Measurements from ENCODE around the gene RFNG. TPM values are rescaled to one million over a fixed set of nuclear protein-coding genes. Genes with fewer than 3 reads are reported as not detected.

RFNG gene
- polyA plus RNA-seq, 3 donors = 39.4 to 51.2 (median 41.1) TPM

DNA sequence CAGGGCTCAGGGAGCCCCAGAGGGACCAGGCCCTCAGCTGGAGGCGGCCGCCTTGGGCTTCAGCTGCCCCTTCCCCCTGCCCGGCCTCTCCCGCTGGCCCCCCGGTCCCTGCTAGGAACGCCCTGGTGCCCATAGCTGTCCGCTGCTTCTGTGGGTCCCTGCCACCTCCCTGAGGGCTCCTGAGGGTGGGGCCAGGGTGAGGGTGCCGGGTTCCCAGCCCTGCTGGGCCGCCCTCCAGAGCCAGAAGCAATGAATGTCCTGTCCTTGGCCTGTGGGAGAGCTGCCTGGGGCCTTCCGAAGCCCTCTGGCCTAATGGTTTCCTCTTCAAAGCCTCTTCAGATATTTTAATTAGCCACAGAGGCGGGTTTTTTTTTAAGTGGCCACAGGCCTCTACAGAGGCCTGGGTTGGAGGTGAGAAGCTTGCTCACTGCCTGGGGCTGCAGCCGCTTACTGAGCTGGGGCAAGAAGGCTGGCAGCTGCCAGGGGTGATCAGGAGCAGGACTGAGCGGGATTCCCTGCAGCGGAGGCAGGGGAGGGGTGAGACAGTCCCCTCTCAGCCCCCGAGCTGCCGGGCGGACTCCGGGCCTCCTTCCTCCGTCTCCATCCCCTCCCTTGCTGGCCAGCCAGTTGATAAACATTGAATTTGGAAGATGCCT lies 38.8 kb downstream of the RFNG start:
- H3K27ac ChIP-seq (ENCODE audit: low read depth, low read length) = no peak overlapping the region

DNA sequence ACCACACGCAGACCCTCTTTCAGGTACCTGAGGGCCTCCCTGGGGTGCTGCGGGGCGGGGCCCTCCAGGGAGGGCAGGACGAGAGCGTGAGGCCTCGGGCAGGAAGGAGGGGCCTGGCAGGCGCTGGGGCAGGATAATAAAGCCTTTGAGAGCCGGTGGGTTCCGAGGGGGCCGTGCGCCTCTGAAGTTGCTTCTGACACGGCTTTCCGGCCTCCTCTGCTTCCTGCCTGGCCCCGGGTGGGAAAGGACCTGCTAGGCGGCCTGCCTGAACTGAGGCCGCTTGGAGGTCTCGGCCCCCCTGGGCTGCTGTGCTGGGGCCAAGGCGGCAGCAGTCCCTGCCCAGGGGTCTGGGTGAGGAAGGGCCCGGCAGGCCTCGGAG lies 39.4 kb downstream of the RFNG start:
- H3K27ac ChIP-seq (ENCODE audit: low read depth, low read length) = no peak overlapping the region
- 71 to 76% (median 74%) methylated on average over 19 to 20 of the region's 20 CpGs for WGBS, 3 donors

More for the DNA sequence above, 38.8 kb downstream of the RFNG start:
- 82 to 88% (median 85%) methylated on average over 15 to 19 of the region's 19 CpGs for WGBS, 3 donors

DNA sequence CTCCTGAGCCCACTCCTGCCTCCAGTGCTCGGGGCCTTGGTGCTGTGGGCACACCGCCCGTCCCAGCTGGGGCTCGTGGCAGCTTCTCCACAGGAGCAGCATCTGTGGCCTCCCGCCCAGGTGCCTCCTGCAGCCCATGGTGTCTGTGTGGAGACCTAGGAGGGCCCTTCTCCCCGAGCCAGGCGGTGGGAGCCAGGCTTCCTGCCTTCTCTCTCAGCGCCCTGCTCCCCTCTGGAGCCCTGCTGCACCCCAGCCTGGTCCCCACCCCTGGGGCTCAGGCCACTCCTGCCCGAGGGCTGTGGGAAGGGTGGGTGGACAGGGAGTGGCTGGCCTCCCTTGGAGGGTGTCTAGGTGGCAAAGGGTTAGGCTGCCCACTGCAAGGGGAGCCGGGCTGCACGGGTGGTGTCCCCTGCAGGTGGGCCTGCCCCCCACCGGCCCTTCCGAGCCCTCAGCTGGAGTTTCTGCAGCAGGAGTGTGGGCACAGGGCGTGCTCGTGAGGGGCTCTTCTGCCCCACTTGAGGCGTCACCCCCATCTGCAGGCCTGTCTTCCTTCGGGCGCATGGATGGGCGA lies 39.9 kb downstream of the RFNG start:
- H3K27ac ChIP-seq (ENCODE audit: low read depth, low read length) = no peak overlapping the region

DNA sequence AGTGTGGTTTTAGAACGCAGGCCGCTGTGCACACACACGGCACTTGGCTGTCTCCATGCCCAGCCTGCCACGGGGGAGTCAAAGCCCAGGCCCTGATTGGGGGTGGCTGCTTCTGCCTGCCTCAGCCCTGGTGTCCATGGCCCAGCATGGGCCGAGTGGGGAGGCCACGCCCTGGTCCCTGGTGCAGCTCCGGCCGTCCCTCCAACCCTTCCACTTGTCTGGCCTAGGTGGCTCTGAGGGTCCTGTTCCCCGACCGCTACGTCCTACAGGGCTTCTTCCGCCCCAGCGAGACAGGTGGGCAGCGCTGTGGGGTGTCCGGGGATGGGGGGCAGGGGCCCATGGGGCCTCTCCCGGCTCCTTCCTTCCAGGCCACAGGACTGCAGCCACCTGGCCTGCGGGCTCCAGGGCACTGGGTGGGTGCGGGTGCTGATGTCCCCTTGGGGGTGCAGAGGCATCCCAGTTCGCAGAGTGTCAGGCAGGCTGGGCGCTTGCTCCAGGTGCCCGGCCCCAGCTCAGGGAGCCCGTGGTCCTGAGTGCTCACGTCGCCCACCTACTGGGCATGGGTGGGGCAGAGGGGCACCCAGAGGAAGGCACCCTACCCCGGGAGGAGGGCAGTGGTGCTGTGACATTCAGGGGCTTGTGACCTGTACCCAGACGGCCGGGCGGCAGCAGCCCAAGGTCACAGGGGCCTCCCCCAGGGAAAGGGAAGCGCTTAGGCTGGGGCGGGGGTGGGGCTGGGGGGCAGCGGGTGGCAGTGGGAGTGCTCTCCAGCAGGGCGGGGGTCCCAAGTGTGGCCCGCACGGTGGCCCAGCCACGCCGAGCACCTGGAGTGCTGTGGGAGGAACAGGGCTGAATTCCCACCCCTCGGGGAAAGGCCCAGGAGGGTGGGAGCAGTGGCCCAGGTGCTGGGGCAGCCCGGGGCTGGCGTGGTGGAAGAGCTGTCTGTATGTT lies 40.8 kb downstream of the RFNG start:
- 93 to 95% (median 94%) methylated on average over 37 to 39 of the region's 39 CpGs for WGBS, 3 donors

More for the DNA sequence above, 39.9 kb downstream of the RFNG start:
- WGBS, 3 donors = 91 to 94% (median 94%) methylated on average over 13 to 19 of the region's 19 CpGs

DNA sequence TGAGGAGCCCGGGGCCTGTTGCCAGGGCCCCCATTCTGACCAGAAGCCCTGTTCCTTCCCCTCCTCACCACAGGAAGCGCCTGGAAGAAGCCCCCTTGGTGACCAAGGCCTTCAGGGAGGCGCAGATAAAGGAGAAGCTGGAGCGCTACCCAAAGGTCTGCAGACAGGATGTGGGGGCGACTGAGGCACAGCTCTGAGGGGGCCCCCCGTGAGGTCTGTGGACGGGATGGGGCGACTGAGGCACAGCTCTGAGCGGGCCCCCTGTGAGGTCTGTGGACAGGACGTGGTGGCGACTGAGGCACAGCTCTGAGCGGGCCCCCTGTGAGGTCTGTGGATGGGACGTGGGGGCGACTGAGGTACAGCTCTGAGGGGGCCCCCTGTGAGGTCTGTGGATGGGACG lies 42.2 kb downstream of the RFNG start:
- 80 to 89% (median 83%) methylated on average over 15 of the region's 15 CpGs for WGBS, 3 donors
- H3K27ac ChIP-seq (ENCODE audit: low read depth, low read length) = no peak overlapping the region

More for the DNA sequence above, 40.8 kb downstream of the RFNG start:
- H3K27ac ChIP-seq (ENCODE audit: low read depth, low read length) = no peak overlapping the region

DNA sequence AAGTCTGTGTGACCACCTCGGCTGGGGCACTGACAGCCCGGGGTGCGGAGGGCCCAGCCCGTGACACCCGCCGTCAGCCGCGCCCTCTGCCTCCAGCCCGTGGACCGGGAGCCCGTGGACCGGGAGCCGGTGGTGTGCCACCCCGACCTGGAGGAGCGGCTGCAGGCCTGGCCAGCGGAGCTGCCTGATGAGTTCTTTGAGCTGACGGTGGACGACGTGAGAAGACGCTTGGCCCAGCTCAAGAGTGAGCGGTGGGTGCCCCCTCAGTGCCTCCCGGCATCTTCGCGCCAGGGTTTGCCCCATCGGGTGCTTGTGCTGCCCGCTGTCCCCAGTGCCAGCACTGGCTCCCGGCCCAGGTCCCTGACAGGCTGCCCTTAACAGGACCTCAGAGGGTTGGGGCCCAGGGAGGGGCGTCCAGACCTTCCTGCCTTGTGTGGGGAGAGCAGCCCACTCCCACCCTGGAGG lies 42.6 kb downstream of the RFNG start:
- WGBS, 3 donors = 89 to 93% (median 90%) methylated on average over 23 to 28 of the region's 28 CpGs
- H3K27ac ChIP-seq (ENCODE audit: low read depth, low read length) = no peak overlapping the region

DNA sequence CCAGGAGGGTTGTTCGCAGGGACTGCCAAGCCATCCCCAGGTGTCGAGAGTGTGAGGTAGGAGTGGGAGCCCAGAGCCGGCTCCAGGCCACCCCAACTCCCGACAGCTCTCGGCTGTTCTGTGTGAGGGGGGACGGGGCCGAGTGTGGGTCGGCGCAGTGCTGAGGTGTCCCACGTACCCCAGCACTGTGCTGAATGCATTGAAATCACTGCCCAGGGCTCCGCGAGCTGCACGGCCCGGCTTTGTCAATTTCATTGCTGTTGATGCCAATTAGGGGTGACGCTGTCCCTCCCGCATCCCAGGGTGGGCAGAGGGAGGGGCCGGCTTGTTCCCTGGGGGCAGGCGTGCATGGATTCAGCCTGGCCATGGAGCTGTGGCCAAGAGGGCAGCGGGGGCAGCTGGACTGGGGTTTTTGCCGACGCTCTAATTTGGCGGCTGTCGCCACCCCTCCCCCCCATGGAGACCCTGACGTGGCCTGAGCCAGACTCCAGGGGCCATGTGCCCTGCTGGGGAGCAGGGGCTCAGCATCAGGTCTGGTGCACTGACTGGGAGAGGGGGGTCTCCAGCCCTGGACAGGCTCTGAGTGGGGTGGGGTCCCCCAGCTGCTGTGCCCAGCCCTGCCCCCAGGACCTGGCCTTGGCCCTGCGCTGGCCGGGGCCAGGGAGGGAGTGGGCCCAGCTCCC lies 43.2 kb downstream of the RFNG start:
- whole genome bisulfite sequencing, 3 donors = 85 to 91% (median 91%) methylated on average over 23 to 26 of the region's 26 CpGs
- no peak overlapping the region for H3K27ac ChIP-seq (ENCODE audit: low read depth, low read length)

DNA sequence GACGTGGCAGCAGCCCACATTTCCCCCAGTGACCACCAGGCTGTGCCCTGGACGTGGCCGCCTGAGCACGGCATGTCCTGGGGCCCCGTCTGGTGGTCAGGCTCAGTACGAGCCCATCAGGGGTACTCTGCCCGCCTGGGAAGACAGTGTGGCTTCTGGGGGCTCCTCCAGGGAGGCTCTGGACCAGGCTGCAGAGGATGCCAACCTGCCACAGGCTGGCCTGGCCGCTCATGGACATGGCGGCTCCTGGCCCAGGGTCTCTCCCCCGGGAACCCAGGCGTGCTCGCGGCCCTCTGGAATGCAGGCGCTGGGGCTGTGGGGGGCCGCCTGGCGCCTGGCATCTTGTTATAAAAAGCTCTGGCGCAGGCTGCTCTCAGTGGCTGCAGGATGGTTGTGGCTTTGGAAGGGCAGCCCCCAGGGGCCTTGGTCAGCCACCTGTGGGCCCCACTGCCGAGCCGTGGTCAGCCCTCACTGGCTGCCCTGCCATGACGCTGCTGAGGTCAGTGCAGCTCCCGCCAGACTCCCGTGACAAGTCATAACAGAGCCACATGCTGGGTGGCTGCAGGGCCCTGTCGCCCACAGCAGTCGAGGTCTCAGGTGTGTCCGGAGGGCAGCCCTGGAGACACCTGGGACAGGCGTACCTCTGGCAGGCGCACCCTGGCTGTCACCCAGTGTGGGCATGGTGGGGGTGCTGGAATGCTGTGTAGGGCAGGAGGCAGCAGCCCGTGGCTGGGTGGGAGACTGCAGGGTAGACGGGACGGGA lies 43.9 kb downstream of the RFNG start:
- WGBS, 3 donors = 86 to 90% (median 90%) methylated on average over 28 to 30 of the region's 30 CpGs
- no peak overlapping the region for H3K27ac ChIP-seq (ENCODE audit: low read depth, low read length)

DNA sequence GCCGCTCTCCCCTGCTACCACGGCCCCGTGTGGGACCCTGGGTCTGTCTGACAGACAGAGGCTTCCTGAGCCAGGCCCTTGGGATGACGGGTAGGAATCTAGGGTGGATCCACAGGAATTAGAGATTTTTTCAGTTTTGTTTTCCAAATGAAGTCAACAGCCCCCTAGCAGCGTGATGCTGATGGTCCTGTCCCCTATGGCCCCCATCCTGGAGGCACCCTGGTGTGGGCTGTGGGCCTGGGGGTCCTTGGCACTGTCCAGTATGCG lies 44.5 kb downstream of the RFNG start:
- WGBS, 3 donors = 83 to 91% (median 86%) methylated on average over 6 of the region's 6 CpGs
- no peak overlapping the region for H3K27ac ChIP-seq (ENCODE audit: low read depth, low read length)

DNA sequence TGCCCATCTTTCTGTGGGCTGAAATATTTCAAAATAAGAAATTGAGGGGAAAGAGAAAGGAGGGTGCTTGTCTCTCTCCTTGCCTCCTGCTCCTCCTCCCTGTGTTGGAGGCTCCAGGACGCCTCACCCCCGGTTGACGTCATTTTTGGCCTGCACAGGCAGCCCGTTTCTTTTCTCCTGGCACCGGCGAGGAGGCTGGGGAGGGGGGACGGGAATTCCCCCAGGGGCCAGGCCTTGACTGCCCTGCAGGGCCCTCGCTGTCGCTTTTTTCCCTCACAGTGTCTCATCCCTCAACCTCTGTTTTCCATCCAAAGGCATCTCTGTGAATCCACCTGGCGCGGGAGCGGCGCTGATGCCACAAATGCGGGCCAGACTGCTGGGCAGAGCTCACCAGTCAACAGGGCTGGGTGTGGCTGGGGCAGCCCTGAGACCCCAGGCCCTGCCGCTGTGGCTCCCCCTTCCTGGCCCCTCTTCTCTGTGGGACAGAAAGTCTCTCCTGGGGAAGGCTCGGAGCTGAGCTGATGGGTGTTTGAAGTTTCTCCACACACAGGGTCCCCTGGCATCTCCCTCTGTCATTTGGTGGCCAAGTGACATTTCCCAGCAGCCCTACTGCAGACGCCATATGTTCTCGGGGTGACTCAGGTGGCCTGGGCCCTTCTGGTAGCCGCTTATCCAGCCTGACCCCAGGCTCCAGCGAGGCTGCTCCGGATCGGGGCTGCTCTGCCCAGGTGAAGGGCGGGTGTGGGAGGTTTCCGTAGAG lies 45.0 kb downstream of the RFNG start:
- WGBS, 3 donors = 78 to 85% (median 81%) methylated on average over 22 to 24 of the region's 24 CpGs
- H3K27ac ChIP-seq (ENCODE audit: low read depth, low read length) = no peak overlapping the region

DNA sequence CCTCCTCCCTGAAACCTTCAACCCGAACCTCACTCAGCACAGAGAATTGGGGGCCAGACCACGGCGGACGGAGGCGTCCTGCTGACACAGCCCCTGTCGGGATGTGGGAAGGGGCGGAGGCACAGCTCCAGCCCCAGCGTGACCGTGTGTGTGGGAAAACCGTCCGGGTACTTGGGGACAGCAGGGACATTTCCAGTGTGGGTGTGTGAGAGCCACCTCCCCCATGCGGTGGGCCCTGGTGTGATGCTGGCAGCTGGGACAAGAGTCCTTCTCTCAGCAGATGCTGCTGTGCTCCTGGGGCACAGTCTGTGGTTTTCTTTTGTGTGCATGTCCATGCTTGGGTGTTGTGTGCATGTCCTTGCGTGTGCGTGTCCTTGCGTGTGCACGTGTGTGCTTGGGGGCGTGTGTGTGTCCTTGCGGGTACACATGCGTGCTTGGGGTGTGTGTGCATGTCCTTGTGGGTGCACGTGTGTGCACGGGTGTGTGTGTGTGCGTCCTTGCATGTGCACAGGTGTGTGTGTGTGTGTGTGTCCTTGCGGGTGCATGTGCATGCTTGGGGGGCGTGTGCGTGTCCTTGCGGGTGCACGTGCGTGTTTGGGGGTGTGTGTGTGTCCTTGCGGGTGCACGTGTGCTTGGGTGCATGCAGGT lies 45.8 kb downstream of the RFNG start:
- no peak overlapping the region for H3K27ac ChIP-seq (ENCODE audit: low read depth, low read length)
- WGBS, 3 donors = 82 to 91% (median 88%) methylated on average over 26 to 30 of the region's 30 CpGs

DNA sequence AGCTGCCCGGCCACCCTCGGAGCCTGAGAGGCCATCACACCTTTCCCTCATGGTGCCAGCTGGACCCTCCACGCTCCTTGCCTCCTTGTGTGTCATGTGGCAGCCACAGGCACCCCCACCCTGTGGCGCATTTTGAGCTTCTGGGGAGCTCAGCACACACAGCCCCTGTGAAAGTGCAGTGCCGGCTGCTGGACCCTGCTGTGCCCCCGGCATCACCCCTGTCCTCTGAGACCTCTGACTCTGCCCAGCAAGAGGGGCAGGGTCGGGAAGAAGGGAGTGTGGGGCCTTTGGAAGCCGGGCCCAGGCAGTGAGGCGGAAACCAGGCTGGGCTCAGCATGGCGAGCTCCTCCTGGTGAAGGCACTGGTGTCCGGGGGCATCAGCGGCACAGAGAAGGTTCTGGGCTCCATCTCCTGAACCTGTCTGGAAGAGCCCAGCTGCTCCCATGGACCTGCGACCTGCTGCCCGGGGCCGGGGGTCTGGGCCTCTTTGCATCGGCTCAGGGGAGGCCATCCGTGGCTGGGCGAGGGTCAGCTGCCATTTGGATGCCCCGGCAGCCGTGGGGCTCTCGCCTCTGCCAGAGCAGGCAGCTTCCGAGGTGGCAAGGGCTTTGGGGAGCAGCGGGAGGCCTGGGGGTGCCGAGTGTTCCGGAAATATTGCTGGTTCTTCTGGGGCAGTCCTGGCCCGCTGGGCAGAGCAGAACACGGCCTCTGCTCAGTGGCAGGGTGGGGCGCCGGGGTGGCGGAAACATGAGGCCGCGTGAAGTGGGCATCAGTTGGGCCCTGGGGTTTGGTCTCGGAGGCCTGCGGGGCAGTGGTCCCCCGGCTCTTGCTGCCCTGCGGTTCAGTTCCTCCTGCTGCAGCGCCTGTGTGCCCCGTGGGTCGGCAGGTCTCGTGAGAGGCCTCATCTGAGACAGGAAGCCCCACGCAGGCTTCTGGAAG lies 46.8 kb downstream of the RFNG start:
- WGBS, 3 donors = 88 to 93% (median 88%) methylated on average over 39 to 41 of the region's 41 CpGs
- H3K27ac ChIP-seq (ENCODE audit: low read depth, low read length) = no peak overlapping the region

DNA sequence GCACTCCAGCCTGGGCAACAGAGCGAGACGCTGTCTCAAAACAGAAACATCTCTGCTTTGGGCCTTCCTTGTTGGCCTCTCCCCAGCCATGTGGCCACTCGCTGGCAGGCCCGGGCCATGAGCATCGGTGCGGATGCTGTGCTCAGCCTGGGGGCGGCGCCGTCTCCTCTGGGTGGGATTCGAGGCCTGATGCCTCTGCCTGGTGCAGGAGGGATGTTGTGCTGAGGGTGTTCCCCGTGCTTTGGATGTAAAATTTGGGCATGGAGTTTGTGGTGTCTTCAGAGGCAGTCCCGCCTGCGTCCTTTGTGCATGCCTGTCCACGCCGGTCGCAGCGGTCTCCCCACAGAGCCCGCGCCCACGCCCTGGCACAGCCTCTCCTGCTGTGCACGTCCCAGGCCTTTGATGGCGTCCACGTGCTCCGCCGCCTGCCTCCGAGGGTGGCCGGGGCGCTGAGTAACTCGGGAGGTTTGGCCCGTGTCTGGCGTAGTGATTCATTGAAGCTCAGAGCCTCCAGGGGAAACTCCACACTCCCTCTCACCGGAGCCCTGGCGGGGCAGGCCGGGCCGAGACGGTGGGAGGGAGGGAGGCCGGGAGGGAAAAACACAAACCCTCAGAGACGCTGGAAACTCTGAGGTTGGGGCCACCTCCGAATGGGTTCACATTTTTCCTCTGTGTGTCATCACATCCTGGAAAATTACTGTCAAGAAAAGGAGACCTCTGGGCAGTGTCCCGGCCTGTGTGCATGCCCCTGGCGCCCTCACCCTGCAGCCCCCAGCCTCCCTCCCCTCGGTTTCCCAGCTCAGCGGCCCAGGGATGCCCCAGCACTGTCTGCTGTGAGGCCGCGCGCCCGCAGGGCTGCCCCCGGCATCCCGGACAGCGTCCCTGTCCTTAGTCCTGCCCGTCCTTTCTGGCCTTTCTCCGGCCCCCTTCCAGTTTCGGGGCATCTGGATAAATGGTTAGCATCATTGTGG lies 47.9 kb downstream of the RFNG start:
- H3K27ac ChIP-seq (ENCODE audit: low read depth, low read length) = no peak overlapping the region
- 56 to 80% (median 65%) methylated on average over 53 of the region's 53 CpGs for WGBS, 3 donors

DNA sequence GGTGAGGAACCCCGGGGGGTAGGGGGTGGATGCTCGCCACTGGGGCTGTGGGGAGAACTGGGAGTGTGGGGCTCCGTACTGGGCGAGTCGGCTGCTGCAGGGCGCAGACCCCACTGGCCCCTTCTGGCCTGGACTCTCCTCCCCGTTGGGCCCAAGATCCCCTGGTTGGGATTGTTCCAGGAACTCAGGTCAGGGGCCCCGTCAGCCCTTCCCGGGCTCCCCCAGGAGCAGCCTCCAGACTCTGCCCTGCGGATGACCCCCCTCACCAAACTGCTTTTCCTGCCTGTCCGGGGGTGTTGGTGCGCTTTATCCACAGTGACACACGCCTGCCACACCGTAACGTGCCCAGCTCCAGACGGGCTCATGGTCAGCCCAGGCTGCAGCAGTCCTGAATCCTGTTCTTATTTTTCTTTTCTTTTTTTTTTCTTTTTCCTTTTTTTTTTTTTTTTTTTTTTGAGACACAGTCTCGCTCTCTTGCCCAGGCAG lies 50.0 kb downstream of the RFNG start:
- 86 to 92% (median 87%) methylated on average over 16 to 17 of the region's 17 CpGs for WGBS, 3 donors
- no peak overlapping the region for H3K27ac ChIP-seq (ENCODE audit: low read depth, low read length)

Data from adipose tissue (tissue), 3 donors.